Measurements from ENCODE around the gene NCKAP5. TPM values are rescaled to one million over a fixed set of nuclear protein-coding genes. Genes with fewer than 3 reads are reported as not detected.

NCKAP5 gene
- total RNA-seq, 1 donor from 2014 or later, result 7.7 TPM

DNA sequence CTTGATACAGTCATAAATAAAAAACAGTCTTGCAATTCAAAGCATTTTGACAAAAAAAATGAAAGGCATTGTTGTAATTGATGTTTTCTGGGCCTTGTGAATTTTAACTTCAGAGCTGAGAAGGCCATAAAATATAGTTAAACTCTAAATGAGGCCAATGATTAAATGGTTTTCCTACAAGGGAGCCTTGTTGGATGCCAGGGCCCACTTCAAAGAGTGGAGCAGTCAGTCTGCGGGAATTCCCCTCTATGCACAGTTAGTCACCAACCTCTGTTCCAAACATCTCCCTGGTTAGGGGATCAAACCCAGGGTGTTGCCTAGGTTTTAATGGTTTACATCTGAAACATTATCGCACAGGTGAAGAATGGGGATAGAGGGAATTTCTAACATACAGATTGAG is 143.4 kb downstream of the NCKAP5 start:
- DNase-seq (ENCODE audit: extremely low spot score, unreplicated experiment), result no peak
- TF ChIP-seq, protein P1, sequence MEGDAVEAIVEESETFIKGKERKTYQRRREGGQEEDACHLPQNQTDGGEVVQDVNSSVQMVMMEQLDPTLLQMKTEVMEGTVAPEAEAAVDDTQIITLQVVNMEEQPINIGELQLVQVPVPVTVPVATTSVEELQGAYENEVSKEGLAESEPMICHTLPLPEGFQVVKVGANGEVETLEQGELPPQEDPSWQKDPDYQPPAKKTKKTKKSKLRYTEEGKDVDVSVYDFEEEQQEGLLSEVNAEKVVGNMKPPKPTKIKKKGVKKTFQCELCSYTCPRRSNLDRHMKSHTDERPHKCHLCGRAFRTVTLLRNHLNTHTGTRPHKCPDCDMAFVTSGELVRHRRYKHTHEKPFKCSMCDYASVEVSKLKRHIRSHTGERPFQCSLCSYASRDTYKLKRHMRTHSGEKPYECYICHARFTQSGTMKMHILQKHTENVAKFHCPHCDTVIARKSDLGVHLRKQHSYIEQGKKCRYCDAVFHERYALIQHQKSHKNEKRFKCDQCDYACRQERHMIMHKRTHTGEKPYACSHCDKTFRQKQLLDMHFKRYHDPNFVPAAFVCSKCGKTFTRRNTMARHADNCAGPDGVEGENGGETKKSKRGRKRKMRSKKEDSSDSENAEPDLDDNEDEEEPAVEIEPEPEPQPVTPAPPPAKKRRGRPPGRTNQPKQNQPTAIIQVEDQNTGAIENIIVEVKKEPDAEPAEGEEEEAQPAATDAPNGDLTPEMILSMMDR (conservative IDR thresholded peaks at IDR 0.05), result no peak
- Mint-ChIP-seq H3K27ac (no peak overlapping the region), H3K9me3 (no peaks in the 10 kb centered on the region), H3K4me3 (no peak overlapping the region), H3K27me3 (peaks cover 5% of the 10 kb centered on the region), H3K36me3 (no peaks in the 10 kb centered on the region), H3K4me1 (ENCODE audit: unreplicated experiment) (peaks cover 12% of the 10 kb centered on the region)

DNA sequence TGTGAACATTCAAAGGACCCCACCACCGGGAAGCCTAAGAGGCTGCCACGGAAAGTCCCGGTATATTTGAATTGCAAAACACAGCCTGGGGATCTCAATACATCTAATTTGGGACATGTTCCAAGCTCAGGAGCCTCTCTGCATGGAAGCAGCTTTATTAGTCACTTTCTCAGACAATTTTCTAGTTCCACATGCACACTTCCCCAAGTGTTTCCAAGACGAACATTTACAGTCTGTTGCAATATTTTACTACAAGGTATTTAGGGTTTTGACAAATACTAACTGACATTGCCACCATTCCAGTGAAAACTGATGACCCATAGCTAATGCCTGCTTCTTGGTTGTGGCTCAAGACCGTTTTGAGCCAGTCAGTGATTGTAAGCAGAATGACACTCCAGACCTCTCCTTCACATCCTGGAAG is 145.3 kb downstream of the NCKAP5 start:
- no peak overlapping the region for H3K4me3 Mint-ChIP-seq

DNA sequence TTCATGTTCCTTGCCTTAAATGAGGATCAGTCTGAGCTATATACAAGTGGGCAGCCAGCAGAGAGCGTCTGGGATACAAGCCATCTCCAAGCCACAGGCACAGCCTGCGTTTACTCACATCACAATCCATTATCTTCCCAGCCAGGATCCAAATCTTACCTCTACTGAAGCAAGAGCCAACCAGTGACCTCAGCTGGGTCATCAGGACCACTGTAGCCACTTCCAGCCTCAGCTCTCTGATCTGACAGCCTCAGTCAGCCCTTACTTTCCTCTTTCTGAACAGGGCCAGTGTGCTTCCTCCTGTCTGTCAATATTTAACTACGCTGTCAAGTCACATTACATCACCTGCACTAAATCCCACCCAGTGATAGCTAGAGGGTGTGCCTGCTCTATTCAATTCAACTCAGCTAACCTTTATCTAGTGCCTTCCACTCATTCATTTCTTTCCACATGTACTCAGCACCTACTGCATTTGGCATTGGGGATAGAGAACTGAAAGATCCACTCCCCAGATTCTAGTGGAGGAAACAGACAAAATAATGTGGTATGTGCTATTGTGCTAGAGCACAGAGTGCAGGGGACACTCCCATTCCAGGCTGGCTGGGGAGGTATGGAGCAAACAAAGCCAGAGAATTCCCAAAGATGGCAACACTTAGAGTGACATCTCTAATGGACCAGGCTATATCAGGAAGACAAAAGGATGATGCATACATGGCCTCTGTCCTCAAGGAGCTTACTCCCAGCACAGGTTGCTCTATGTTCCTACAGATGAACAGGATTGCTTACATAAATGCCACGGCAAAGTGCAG is 146.5 kb downstream of the NCKAP5 start:
- peaks cover 26% of the 10 kb centered on the region for H3K4me1 Mint-ChIP-seq (ENCODE audit: unreplicated experiment)
- peak overlapping the region; percentile 71 for H3K4me3 Mint-ChIP-seq
- H3K27ac Mint-ChIP-seq, result peak overlapping the region; percentile 58
- no peaks in the 10 kb centered on the region for H3K9me3 Mint-ChIP-seq
- TF ChIP-seq, protein P1 (conservative IDR thresholded peaks at IDR 0.05), result no peak
- H3K27me3 Mint-ChIP-seq, result peaks cover 5% of the 10 kb centered on the region
- no peak for DNase-seq (ENCODE audit: extremely low spot score, unreplicated experiment)
- H3K36me3 Mint-ChIP-seq, result no peaks in the 10 kb centered on the region

More for the DNA sequence above, 145.3 kb downstream of the NCKAP5 start:
- TF ChIP-seq, protein P1 (conservative IDR thresholded peaks at IDR 0.05), result no peak
- peaks cover 18% of the 10 kb centered on the region for H3K4me1 Mint-ChIP-seq (ENCODE audit: unreplicated experiment)
- DNase-seq (ENCODE audit: extremely low spot score, unreplicated experiment), result no peak
- H3K36me3 Mint-ChIP-seq, result no peaks in the 10 kb centered on the region
- H3K27ac Mint-ChIP-seq, result no peak overlapping the region
- peaks cover 5% of the 10 kb centered on the region for H3K27me3 Mint-ChIP-seq
- no peaks in the 10 kb centered on the region for H3K9me3 Mint-ChIP-seq

DNA sequence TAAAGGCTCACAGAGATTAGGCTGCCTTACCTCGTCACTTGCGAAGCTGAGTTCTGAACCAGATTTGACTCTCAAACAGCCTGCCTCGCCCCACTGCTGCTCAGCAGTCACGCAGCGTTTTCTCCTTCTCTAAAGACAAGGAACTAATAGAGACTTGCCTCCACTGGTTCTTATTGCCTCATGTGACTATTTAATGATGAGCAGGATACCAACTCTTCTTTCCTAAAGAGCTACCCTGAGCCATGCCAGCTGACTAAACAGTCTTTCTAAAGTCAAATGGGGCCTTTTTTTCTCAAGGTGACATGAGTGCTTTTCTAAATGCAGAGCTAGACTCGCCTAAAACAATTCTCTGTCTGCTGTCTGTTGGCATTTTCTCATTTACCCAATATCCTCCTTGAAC is 147.5 kb downstream of the NCKAP5 start:
- Mint-ChIP-seq H3K4me3 (no peak overlapping the region), H3K4me1 (ENCODE audit: unreplicated experiment) (peaks cover 26% of the 10 kb centered on the region), H3K27ac (no peak overlapping the region), H3K9me3 (no peaks in the 10 kb centered on the region), H3K27me3 (peaks cover 5% of the 10 kb centered on the region), H3K36me3 (no peaks in the 10 kb centered on the region)
- TF ChIP-seq, protein P1 (conservative IDR thresholded peaks at IDR 0.05), result no peak
- DNase-seq (ENCODE audit: extremely low spot score, unreplicated experiment), result no peak

DNA sequence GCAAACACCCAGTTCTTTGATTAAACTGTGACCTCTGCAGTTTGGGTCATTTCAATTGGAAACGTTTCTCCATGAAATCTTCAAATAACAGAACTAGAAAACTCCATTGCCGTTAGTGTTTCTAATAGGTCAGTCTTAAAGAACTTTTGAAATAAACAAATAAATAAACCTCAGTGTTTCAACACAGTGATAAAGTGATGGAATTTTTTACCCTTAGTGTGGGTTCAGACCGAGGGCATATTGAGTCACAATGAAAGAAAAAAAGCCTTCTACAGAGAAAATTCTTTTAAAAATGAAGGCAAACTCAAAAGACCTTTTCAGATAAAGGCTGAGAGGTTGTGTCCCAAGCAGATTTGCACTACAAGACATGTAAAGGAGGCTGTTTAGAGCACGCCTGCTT is 149.6 kb downstream of the NCKAP5 start:
- Mint-ChIP-seq H3K27ac (no peak overlapping the region), H3K4me1 (ENCODE audit: unreplicated experiment) (peaks cover 26% of the 10 kb centered on the region), H3K4me3 (no peak overlapping the region), H3K36me3 (no peaks in the 10 kb centered on the region), H3K27me3 (peaks cover 5% of the 10 kb centered on the region), H3K9me3 (no peaks in the 10 kb centered on the region)
- DNase-seq (ENCODE audit: extremely low spot score, unreplicated experiment), result no peak
- TF ChIP-seq, protein P1 (conservative IDR thresholded peaks at IDR 0.05), result no peak
